DMS 273 (cell line): ENCODE results near the gene FLVCR1.
A peak's percentile ranks its signal among the peaks of the same experiment; 100 is the strongest.
"Not testable (repeated sequence)": the region's sequence is repeated elsewhere in the genome, so short reads cannot be mapped to it uniquely, and the experiment has no call there.

Source experiments
- DNase-seq: peaks from one replicate; lab custom pipeline; 2025; ENCODE audit not compliant: unreplicated experiment; lab: John Stamatoyannopoulos, UW

Gene FLVCR1

DNA sequence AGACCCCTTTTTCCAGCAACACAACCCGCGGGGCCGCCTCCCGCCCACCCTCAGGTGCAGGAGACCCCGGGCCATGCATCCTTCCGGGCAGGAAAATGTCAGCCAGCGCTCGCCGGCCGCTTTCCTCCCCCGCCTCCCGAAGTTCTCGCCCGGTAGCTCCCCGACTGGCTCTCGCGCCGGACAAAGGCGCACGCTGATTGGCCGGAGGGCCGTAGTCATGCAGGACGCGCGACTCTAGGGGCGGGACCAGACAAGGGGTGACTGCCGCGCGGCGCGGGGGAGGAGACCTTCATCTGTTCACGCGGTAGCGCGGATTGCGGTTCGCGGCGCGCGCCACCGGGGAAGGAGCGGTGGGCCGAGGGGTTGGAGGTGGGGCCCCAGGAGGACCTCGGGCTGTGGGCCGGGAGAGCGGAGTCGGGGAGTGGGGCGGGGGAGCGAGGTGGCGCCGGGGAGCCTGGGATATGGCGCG is at the start of gene FLVCR1:
Gene FLVCR1 (plus strand): TSS at position 284 of the 469 bp plus-strand sequence. CDS start 178 bp downstream, at position 462.
- peak; percentile 99 for DNase-seq

DNA sequence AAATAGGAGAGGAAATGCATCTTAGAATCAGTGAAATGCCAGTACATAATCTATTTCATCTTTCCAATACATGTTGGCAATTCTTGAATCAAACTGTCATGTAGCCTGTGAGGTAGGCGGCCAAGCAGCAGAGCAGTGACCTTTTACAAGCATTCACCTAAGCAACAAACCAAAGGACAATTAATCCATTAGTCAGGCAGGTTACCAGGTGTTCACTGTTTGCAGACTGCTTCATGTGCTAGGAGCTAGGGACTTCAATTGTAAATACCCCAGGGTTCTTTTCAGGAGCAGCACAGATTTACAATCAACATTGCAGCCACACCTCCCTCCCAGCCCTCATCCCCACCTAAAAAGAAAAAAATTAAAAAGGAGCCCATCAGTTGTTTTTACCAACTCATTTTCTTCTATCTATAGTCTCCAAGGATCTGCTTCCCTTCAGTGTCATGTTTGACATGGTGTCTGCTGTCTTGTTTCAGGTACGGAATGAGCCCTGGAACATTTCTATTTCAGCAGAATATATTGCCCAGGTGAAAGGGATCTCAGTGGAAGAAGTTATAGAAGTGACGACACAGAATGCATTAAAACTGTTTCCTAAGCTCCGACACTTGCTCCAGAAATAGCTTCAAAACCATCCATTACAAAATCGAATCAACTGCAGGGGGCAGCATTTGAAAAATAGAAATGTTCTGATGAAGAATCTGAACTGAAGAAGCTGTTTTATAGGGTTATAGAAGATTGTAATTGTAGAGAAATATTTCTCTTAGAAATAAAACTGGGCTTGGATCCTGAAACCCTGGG is 43.3 kb upstream of the FLVCR1 start:
- DNase-seq: peak; percentile 46

DNA sequence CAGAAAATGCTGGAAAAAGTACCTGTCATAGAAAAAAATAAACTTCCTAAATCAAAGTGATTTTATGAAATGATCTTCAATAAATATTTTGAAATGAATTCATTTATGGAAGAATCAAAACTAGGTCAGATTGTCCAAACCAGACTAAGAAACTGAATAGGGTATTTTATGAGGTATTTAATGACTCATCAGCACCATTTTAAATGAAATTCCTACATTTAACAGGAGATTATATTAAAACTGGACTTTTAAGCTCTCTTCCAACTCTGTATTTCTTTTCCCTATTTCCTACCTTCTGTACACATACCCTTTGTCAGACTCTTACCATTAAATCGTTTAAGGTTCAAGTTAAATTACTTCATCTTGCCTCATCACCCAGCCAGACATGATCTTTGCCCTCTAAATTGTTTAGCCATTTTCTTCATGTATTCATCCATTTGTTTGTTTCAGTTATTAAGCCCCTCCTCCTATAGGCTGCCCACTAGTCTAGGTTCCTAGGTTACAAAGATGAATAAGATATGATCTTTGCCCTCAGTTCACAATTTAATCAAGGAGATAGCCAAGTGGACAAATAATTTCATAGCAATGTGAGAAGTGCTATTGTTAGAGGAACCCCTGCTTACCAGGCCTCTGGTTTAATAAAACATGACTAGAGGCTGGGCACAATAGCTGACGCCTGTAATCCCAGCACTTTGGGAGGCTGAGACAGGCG is 41.4 kb upstream of the FLVCR1 start:
- no peak for DNase-seq

DNA sequence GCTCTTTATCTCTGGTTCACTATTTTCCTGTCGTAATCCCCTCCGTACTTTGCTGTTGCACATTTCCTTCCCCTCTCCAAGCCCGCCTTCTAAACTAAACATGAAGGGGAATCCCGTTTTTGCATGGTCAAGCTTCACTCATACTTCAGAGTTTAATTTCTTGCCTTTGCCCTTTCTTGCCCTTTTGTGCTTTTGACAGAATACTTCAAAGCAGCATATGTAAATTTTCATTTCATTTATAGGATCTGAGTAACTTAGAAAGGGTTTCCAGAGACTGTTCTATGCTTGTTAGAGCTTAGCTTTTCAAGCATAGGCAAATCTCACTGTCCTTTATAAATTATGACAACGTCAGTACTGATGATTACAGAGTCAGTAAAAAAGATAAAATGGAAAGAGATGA is 38.3 kb upstream of the FLVCR1 start:
- DNase-seq: no peak

DNA sequence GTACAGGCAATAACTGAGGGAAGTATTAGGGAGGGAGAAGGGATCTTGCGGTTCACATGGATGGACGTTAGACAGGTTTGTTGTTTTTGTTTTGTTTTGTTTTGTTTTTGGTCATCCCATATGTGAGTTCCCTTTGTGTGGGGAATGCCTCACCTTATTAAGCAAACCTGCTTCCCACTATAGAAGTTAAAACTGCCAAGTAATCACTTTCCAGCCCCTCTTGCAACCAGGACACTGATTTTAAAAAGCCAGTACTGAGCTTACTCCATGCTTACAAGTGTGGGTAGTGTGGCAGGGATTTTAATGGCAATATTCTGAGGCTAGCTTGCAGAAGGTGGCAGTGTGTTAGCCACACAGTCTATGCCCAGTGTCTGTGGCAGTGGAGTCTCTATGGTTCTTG is 37.1 kb upstream of the FLVCR1 start:
- DNase-seq: no peak

DNA sequence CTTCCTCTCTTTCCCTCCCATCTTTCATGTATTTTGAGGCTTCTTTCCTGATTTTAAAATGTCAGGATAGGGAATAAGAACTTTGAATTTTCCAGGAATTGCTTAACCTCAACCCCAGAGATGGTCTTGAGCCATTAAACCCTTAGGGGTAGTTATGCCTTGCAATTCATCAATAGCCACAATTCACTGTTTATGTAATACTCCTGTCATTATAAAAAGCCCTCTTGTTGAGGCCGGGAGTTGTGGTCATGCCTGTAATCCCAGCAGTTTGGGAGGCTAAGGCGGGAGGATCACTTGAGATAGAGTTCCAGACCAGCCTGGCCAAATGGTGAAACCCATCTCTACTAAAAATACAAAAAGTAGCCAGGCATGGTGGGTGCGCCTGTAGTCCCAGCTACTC is 35.1 kb upstream of the FLVCR1 start:
- DNase-seq: no peak

DNA sequence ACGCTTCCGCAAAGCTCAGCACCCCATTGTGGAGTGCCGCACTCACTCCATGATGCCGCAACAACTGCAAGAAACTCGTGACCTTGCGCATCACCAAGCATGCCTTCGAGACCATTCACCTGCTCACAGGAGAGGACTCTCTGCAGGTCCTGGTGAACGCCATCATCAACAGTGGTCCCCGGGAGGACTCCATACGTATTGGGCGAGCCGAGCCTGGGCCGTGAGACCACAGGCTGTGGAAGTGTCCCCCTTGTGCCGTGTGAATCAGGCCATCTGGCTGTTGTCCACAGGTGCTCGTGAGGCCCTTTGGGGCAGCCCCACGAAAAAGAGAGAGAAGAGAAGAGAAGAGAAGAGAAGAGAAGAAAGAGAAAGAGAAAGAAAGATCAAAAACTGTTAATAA is 33.9 kb upstream of the FLVCR1 start:
- DNase-seq: no peak

DNA sequence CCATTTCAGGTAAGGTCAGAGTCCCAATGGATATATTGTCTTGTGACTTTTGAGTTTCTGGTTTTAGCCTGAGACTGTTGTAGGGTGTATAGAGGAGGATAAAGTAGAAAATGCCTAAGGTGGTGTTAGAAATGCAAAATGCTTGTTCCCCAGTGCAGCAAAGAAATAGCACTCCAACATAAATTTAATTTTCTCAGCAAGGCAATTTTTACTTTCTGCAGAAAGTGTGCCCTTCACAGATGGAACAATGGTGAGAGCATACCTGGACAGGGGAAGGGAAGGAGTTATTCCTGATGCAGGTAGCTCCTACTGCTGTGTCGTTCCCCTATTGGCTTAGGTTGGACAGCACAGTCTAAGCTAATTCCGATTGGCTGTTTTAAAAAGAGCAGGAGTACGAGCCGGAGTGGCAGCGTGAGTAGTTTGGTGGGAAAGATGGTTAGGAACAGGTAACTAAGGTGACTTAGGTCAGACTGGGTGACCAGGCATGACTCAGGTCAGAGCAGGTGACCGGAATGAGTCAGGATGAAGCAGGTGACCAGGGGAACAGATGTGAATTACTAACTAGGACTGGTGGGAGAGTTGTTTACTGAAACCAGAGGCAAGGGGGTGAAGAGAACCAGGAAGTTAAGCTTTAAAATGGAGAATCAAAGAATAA is 32.1 kb upstream of the FLVCR1 start:
- DNase-seq: no peak

DNA sequence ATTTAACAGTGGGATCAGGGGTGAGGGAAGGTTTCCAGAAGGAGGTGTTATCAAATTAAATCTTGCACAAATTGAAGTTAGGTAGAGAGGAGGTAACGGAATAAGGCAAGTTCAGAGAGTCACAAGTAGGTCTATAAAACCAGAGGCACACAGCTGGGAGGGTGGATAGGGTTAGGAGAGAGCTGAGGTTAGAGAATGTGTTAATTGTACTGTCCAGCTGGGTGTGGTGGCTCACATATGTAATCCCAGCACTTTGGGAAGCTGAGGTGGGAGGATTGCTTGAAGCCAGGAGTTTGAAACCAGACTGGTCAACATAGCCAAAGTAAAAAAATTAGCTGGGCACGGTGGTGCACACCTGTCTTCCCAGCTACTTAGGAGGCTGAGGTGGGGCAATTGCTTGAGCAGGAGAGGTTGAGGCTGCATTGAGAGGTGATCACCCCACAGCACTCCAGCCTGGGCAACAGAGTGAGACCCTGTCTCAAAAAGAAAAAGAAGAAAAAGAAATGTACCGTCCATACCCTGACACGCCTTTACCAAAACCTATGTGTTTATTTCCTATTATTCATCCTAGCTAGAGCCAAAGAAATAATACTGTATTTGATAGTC is 30.8 kb upstream of the FLVCR1 start:
- no peak for DNase-seq

DNA sequence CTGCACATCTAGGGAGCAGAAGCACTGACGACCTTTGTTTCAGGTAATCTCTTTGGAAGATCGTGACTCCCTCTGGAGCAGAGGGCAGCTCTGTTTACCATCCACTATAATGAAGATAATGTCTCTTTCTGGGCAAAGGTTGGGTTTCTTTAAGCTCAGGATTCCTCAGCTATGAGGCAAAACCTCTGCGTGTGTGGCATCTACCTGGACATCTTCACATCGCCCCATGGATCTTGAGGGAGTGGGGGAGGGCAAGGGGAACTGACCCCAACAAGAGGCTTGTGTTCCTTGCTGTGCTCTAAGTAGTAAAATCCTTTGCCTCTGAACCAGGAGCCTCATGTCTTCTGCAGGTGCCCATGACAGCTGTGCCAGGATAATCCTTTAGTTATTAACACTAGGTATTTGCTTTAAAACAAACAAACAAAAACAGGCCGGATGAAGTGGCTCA is 30.2 kb upstream of the FLVCR1 start:
- no peak for DNase-seq

DNA sequence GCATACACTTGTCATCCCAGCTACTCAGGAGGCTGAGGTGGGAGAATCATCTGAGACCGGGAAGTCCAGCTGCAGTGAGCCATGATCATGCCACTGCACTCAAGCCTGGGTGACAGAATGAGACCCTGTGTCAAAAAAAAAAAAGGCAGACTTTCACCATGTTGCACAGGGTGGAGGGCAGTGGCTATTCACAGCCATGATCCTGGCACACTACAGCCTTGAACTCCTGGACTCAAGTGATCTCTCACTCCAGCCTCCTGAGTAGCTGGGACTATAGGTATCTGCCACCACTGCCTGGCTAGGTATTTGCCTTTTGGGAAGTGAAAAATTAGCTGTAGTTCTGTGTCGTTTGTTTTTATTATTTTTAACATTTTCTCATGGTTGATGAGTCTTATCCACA is 29.7 kb upstream of the FLVCR1 start:
- DNase-seq: no peak

DNA sequence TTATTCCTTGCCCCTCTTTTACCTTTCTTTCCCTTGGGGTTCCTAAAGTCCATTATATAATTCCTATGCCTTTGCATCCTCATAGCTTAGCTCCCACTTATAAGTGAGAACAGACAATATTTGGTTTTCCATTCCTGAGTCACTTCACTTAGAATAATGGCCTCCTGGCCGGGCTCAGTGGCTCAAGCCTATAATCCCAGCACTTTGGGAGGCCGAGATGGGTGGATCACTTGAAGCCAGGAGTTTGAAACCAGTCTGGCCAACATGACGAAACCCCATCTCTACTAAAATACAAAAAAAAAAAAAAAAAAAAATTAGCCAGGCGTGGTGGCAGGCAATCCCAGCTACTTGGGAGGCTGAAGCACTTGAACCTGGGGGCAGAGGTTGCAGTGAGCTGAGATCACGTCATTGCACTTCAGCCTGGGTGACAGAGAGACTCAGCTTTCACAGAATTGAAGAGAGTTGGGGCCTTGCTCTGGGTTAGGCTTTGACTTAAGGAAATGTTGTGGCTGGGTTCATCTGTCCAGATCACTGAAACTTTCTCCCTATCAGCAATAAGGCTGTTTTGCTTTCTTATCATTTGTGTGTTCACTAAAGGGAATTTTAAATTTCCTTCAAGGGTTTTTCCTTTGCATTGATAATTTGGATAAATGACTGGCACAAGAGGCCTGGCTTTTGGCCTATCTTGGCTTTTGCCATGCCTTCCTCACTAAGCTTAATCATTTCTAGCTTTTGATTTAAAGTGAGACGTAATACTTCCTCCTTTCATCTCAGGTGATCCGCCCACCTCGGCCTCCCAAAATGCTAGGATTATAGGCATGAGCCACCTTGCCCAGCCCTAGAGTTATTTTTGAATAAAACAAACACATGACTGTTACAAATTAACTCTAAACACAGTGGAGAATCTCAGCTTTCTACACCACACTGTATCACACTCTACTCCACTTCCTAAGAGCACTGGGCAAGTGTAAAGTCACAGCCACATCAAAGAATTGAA is 24.6 kb upstream of the FLVCR1 start:
- DNase-seq: not testable (repeated sequence)

DNA sequence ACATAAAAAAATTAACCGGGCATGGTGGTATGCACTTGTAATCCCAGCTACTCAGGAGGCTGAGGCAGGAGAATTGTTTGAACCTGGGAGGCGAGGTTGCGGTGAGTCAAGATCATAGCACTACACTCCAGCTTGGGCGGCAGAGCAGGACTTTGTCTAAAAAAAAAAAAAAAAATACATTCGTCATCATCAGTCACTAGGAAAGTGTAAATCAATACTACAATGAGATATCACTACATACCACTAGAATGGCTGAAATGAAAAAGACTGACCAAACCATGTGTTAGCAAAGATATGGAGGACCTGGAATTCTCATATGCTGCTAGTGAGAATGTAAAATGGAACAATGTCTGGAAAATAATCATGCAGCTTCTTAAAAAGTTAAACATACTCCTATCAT is 19.9 kb upstream of the FLVCR1 start:
- DNase-seq: no peak

DNA sequence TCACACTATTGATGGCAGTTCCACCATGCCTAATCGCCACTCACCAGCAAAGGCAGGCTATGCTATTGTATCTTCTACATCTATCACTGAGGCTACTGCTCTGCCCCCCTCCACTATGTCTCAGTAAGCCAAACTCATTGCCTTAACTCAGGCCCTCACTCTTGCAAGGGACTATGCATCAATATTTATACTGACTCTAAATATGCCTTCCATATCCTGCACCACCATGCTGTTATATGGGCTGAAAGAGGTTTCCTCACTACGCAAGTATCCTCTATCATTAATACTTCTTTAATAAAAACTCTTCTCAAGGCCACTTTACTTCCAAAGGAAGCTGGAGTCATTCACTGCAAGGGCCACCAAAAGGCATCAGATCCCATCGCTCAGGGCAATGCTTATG is 13.6 kb upstream of the FLVCR1 start:
- DNase-seq: not testable (repeated sequence)

DNA sequence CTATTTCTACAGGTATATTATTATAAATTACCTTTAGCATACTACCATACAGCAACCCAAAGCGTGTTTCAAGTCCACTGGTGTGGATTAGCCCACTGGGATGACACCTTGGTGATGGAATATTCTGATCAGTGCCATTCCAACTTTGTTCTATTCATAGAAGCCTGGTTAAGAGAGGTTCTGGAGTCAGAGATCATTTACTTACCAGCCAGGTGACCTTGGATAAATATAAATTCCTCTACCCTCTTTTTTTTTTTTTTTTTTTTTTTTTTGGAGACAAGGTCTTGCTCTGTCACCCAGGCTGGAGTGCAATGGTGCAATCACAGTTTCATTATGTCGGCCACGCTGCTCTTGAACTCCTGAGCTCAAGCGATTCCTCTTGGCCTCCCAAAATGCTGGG is 10.5 kb upstream of the FLVCR1 start, which contains the start of gene SPATA45:
Gene SPATA45 (minus strand): TSS at position 101 of the 400 bp plus-strand sequence. CDS start 11,500 bp downstream, outside the sequence.
- no peak for DNase-seq

DNA sequence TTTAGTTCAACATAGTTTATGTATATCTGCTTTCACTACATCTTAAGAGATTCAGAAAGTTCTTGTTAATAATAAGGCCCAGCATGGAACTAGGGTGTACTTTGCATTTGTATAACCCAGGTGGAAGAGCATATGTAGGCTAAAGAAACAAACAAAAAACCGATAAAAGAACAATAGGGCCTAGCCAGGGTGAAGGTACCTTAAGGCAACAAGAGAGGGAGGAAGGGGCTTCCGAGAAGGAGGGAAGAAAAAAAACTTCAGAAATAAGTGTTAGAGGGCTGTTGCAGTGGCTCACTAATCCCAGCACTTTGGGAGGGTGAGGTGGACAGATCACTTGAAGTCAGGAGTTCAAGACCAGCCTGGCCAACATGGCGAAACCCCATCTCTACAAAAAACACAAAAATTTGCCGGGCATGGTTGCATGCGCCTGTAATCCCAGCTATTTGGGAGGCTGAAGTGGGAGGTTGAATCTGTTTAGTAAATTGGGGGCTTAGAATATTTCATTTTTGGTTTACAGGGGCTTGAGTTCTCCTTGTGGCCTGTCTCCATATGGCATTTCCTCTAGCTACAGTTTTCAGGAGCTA is 5.9 kb upstream of the FLVCR1 start:
- no peak for DNase-seq

DNA sequence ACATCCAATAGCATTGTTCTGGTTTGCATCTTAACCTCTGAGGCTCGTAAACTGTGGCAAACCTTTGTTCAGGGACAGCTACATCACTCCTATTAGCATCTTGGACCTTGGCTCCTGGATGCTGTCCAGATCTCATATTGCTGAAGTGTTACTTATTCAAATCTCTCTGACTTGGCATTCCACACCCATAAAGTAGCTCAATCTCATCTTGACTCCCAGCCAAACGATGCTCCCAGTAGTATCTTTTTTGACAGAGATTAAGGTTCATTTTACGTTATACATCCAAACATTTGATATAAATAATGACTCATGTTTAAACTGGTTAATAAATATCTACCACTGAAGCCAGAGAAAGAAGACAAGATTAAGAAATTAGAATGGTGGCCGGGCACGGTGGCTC is 4.4 kb upstream of the FLVCR1 start:
- no peak for DNase-seq

DNA sequence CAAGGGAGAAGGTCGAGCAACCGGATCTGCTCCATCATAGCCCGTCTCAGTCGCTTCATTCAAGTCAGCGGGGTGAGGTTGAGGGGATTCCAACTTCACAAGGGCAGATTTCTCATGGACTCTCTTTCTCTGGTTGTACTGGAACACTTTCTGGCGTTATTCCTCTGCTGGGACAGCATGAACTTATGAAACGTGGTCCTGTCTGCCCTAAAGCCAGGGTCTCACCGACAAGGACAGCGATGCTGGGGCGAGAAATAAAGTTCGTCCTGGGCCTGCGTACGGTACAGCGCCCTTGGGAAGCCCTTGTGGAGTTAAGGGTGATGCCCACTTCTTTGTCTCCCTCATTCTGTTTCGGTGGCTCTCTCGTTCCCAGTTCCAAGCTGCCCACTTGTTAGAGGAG is 1.3 kb upstream of the FLVCR1 start:
- DNase-seq: no peak

DNA sequence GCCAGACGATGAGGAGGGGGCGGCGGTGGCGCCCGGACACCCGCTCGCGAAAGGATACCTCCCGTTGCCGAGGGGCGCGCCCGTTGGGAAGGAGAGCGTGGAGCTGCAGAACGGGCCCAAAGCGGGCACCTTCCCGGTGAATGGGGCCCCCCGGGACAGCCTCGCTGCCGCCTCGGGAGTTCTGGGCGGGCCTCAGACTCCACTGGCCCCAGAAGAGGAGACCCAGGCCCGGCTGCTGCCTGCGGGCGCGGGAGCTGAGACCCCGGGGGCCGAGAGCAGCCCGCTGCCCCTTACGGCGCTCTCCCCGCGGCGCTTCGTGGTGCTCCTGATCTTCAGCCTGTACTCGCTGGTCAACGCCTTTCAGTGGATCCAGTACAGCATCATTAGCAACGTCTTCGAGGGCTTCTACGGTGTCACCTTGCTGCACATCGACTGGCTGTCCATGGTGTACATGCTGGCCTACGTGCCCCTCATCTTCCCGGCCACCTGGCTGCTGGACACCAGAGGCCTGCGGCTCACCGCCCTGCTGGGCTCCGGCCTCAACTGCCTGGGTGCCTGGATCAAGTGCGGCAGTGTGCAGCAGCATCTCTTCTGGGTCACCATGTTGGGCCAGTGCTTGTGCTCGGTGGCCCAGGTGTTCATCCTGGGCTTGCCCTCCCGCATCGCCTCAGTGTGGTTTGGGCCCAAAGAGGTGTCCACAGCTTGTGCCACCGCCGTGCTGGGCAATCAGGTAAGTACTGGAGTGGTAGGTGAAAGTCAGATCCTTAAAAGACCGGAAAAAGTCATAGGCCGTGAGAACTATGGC is 588 bp downstream of the FLVCR1 start:
- DNase-seq: peak; percentile 70
